K562 (cell line): ENCODE measurements around the gene TTLL10. TPM values are rescaled to one million over a fixed set of nuclear protein-coding genes. Genes with fewer than 3 reads are reported as not detected.

Experiments used
- ATAC-seq: fragments of 200-7000 bp; cut with Tn5 transposase; 3 replicates; pipeline ENCODE4 v1.9.1; 2020; ENCODE audit warnings: moderate library complexity
- BruUV-seq: library from RNA; stranded (reverse); fragments of 400-500 nt; replicated peaks from 2 replicates; lab custom pipeline; 2021; lab: Mats Ljungman, UMichigan
- CTCF ChIA-PET: fragments of 300-600 bp; formaldehyde crosslinking; extraction: SDS; loops from one replicate; lab custom pipeline; 2021; ENCODE audit warnings: low intra/inter-chr PET ratio; lab: Yijun Ruan, JAX
- POLR2A ChIA-PET: fragments of 300-600, 350-650 bp; sonication (Branson Sonifier 250); formaldehyde crosslinking; extraction: SDS; loops from one replicate; lab custom pipeline; 2021; ENCODE audit warnings: antibody characterized with exemption, inconsistent platforms; lab: Yijun Ruan, JAX
- DNase-seq, 4 experiments: peaks; one replicate each; pipeline versions ENCODE4 v3.0.0 to v3.0.0-alpha.2; 2011 to 2018; ENCODE audit warnings: low spot score in 3 of 4, mixed read lengths in 3 of 4; ENCODE audit errors: extremely low read depth in 1 of 4
- FAIRE-seq: peaks from 2 replicates; lab custom pipeline; 2011; peaks lifted over from hg19 to GRCh38; lab: Jason Lieb, UNC
- H2AFZ ChIP-seq: 2 replicates; pipeline ENCODE4 v1.6.0; 2011; ENCODE audit warnings: low read depth, low read length, control low read depth, inconsistent platforms
- H3K27ac ChIP-seq: fragments of 200-600 bp; 3 replicates; pipeline ENCODE4 v1.8.0; 2011; ENCODE audit warnings: low read depth, mild to moderate bottlenecking, control low read depth, inconsistent platforms, low read length, moderate library complexity, mixed read lengths; ENCODE audit errors: extremely low read depth
- H3K27me3 ChIP-seq, 2 experiments: fragments of 300-600 bp in 1 of 2; 2 replicates in 1 of 2; 3 replicates in 1 of 2; pipeline versions ENCODE4 v1.6.0 to v1.8.0; 2011; ENCODE audit warnings: inconsistent platforms in 2 of 2, low read length in 2 of 2, mild to moderate bottlenecking in 1 of 2, mixed read lengths in 1 of 2, moderate library complexity in 1 of 2; ENCODE audit not compliant: control insufficient read depth in 2 of 2, insufficient read depth in 2 of 2
- H3K36me3 ChIP-seq: fragments of 300-600 bp; 3 replicates; pipeline ENCODE4 v1.8.0; 2011; ENCODE audit warnings: mild to moderate bottlenecking, low read length, inconsistent platforms; ENCODE audit not compliant: control insufficient read depth, insufficient read depth
- H3K4me1 ChIP-seq, 2 experiments: fragments of 200-600 bp in 1 of 2; replicated peaks in 1 of 2; 2 replicates in 1 of 2; 3 replicates in 1 of 2; pipeline versions ENCODE4 v1.5.1 to v1.8.0; 2011; ENCODE audit warnings: inconsistent platforms in 2 of 2, low read length in 2 of 2, mild to moderate bottlenecking in 1 of 2, mixed read lengths in 1 of 2, moderate library complexity in 1 of 2; ENCODE audit not compliant: control insufficient read depth in 2 of 2, insufficient read depth in 2 of 2
- H3K4me2 ChIP-seq: 2 replicates; pipeline ENCODE4 v1.6.1; 2011; ENCODE audit warnings: low read length, control low read depth, inconsistent platforms, mixed read lengths; ENCODE audit not compliant: insufficient read depth
- H3K4me3 ChIP-seq: fragments of 200-600 bp; sonication (generic), shearing (Covaris generic); 2 replicates; pipeline ENCODE4 v1.5.1; 2016; ENCODE audit warnings: control low read depth, inconsistent platforms
- H3K79me2 ChIP-seq: fragments of 200-600 bp; 3 replicates; pipeline ENCODE4 v1.8.0; 2011; ENCODE audit warnings: low read length, inconsistent platforms; ENCODE audit not compliant: control insufficient read depth, insufficient read depth
- H3K9ac ChIP-seq, 2 experiments: 2 replicates each; pipeline versions ENCODE4 v1.6.0 to v1.6.1; 2011; ENCODE audit warnings: low read depth in 2 of 2, low read length in 2 of 2, control low read depth in 1 of 2, inconsistent platforms in 1 of 2, mild to moderate bottlenecking in 1 of 2, mixed read lengths in 1 of 2; ENCODE audit not compliant: insufficient read depth in 1 of 2
- H3K9me1 ChIP-seq: one replicate; pipeline ENCODE4 v1.6.0; 2011; ENCODE audit warnings: inconsistent platforms, mild to moderate bottlenecking, low read length, moderate library complexity; ENCODE audit not compliant: control insufficient read depth, insufficient read depth
- H3K9me3 ChIP-seq: replicated peaks from 2 replicates; pipeline ENCODE4 v1.5.1; 2011; ENCODE audit warnings: low read depth, low read length, inconsistent platforms; ENCODE audit not compliant: control insufficient read depth, insufficient read depth
- H4K20me1 ChIP-seq: replicated peaks from 2 replicates; pipeline ENCODE4 v1.6.1; 2011; ENCODE audit warnings: low read length, inconsistent platforms, mixed read lengths; ENCODE audit not compliant: control insufficient read depth, insufficient read depth
- BRCA1 ChIP-seq, 2 experiments: fragments of 450-650 bp in 1 of 2; sonication (generic) in 1 of 2; formaldehyde crosslinking in 1 of 2; IDR thresholded peaks; 2 replicates each; pipeline versions ENCODE4 v1.5.0 to v1.6.1; 2017 to 2020; ENCODE audit warnings: mild to moderate bottlenecking in 1 of 2, missing genetic modification reagents in 1 of 2
- POLR2G ChIP-seq: fragments of 200-400 bp; formaldehyde crosslinking; IDR thresholded peaks from 2 replicates; pipeline ENCODE4 v1.6.1; 2017; ENCODE audit warnings: low read depth, mild to moderate bottlenecking, antibody characterized with exemption, low read length, moderate library complexity
- RBFOX2 ChIP-seq: fragments of 200-400 bp; formaldehyde crosslinking; IDR thresholded peaks from 2 replicates; pipeline ENCODE4 v1.6.1; 2017; ENCODE audit warnings: low read depth, mild to moderate bottlenecking, low read length, moderate library complexity
- ZBTB1 ChIP-seq: sonication (generic); formaldehyde crosslinking; IDR thresholded peaks from 2 replicates; pipeline ENCODE4 v1.8.1; 2023; ENCODE audit warnings: missing genetic modification reagents, low read depth, mild to moderate bottlenecking, borderline replicate concordance
- ZNF121 ChIP-seq: sonication (generic); formaldehyde crosslinking; conservative IDR thresholded peaks from 2 replicates; pipeline ENCODE4 v1.8.0; 2022; ENCODE audit warnings: missing genetic modification reagents
- WGBS: fragments of 100-300 bp; shearing (Covaris generic); methylation state at CpG from one replicate; pipeline ENCODE4 v1.1.6; 2016; ENCODE audit warnings: low coverage, mixed read lengths; ENCODE audit not compliant: insufficient coverage; ENCODE audit errors: missing lambda C conversion rate; 5-methylcytosine and 5-hydroxymethylcytosine counted together
- in situ Hi-C: fragments of 300-500 bp; cut with MboI; formaldehyde crosslinking; loops from 4 replicates; pipeline ENCODE4 v1.15.0; 2018; ENCODE audit warnings: inconsistent platforms, mixed read lengths
- intact Hi-C: fragments of 100-400 bp; cut with micrococcal nuclease; formaldehyde crosslinking; loops from 2 replicates; pipeline ENCODE4 v1.14.2; 2022
- polyA plus RNA-seq, 8 experiments: library from polyadenylated mRNA; depleted of rRNA in 4 of 8; stranded (reverse) in 5 of 8; unstranded in 3 of 8; fragments of >200 nt; fragmentation: Nextera tagmentation in 2 of 8; fragmentation: Illumina TruSeq in 1 of 8; extraction: Ambion mirVana in 2 of 8; extraction: Trizol in 1 of 8; gene quantifications; 2 replicates each; pipeline versions ENCODE4 v1.2.1 to v1.2.3, GENCODE V29; 2011 to 2014; ENCODE audit warnings: inconsistent platforms in 1 of 8, missing spikeins in 1 of 8
- total RNA-seq, 7 experiments: library from RNA; depleted of rRNA in 6 of 7; stranded (reverse); fragments of >200 nt in 6 of 7; fragmentation: Illumina TruSeq in 2 of 7; extraction: Trizol in 2 of 7; gene quantifications; 2 replicates each; pipeline versions ENCODE4 v1.2.1 to v1.2.3, GENCODE V29; 2011 to 2021; ENCODE audit warnings: low replicate concordance in 1 of 7
- TF ChIP-seq, protein P1 (sequence below): IDR thresholded peaks from 2 replicates; pipeline ENCODE4 v1.6.1; 2012; ENCODE audit warnings: low read depth, low read length, improper control_type of control experiment, borderline replicate concordance
- TF ChIP-seq, protein P2 (sequence below): fragments of 200-800 bp; sonication (Bioruptor generic); IDR thresholded peaks from 2 replicates; pipeline ENCODE4 v1.6.1; 2017; ENCODE audit warnings: missing genetic modification characterization, missing compliant biosample characterization

Gene TTLL10
- total and polyA plus RNA-seq, 9 of the 15 experiments (the other 6 are each of a cell fraction or from before 2014, with no cell fraction given) = not detected

DNA sequence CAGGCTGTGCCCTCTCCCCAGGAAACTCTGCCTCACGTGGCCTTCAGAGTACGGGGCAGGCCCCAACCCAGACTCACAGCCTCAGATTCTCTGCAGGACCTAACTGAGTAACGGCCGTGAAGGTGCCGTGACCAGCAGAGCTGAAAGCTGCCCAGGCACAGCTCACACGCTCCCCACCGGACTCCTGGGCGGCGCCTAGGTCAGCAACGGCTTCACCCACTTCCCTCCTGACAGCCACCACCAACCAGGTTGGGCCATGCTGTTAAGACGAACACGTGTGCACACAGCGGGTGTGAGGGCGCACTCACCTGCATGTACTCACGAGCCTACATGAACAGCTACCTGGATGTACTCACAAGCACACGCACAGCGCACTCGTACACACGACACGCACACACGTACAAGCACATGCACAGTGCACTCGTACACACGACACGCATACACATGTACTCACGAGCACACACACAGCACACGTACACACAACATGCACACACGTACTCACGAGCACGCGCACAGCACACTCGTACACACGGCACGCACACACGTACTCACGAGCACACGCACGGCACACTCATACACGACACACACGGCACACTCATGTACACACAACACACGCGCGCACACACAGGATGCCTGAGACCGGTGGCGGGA, 49.0 kb downstream of the TTLL10 start (continued):
- TF ChIP-seq, protein P1, sequence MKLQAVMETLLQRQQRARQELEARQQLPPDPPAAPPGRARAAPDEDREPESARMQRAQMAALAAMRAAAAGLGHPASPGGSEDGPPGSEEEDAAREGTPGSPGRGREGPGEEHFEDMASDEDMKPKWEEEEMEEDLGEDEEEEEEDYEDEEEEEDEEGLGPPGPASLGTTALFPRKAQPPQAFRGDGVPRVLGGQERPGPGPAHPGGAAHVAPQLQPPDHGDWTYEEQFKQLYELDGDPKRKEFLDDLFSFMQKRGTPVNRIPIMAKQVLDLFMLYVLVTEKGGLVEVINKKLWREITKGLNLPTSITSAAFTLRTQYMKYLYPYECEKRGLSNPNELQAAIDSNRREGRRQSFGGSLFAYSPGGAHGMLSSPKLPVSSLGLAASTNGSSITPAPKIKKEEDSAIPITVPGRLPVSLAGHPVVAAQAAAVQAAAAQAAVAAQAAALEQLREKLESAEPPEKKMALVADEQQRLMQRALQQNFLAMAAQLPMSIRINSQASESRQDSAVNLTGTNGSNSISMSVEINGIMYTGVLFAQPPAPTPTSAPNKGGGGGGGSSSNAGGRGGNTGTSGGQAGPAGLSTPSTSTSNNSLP = no peak
- TF ChIP-seq, protein P2, sequence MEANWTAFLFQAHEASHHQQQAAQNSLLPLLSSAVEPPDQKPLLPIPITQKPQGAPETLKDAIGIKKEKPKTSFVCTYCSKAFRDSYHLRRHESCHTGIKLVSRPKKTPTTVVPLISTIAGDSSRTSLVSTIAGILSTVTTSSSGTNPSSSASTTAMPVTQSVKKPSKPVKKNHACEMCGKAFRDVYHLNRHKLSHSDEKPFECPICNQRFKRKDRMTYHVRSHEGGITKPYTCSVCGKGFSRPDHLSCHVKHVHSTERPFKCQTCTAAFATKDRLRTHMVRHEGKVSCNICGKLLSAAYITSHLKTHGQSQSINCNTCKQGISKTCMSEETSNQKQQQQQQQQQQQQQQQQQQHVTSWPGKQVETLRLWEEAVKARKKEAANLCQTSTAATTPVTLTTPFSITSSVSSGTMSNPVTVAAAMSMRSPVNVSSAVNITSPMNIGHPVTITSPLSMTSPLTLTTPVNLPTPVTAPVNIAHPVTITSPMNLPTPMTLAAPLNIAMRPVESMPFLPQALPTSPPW = no peak

DNA sequence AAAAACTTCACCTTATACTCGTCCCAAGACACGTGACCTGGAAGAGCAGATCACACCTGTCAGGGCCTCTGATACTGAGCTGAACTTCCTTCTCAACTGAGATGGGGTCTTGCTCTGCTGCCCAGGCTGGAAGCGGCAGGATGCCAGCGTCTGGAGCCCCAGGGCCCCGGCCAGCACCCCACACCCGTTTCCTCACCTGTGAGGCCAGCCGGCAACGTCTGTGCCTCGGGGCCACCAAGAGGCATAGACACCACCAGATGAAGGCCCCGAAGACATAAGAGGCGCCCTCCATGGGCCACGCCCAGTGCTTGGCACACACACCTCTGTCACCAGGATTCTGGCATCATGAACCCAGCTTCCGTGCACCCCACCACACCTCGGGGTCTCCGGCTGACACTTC, 49.6 kb downstream of the TTLL10 start:
- intact Hi-C loops = no loop called here
- Histone ChIP-seq H3K36me3 (peaks cover 97% of the 10 kb centered on the region; the same call in 2 of the 3 replicates), H3K79me2 (peaks cover 43% of the 10 kb centered on the region), H3K4me1 (peaks cover 0 to 63% of the 10 kb centered on the region in 2 experiments; a peak in 1 of 5 replicates), H3K27ac (no peak overlapping the region), H4K20me1 (peaks cover 9% of the 10 kb centered on the region; the same call in 1 of the 2 replicates), H3K9ac (no peak overlapping the region), H3K9me3 (no peaks in the 10 kb centered on the region), H3K4me3 (no peak overlapping the region), H2AFZ (no peak overlapping the region), H3K27me3 (no peaks in the 10 kb centered on the region), H3K9me1 (no peaks in the 10 kb centered on the region), H3K4me2 (no peak overlapping the region)
- no TSS peak for BruUV-seq
- in situ Hi-C loops = no loop called here
- FAIRE-seq (no peak), DNase-seq (no peak), ATAC-seq (no peak)
- peak; percentile 34; the same call in 1 of the 2 replicates for TF ChIP-seq RBFOX2
- peak; percentile 73 for TF ChIP-seq ZNF121 (CRISPR knock-in tag)
- TF ChIP-seq ZBTB1 (CRISPR knock-in tag) = no peak
- TF ChIP-seq BRCA1 (IDR thresholded peaks at IDR 0.05) = no peak
- 0 out of 2 replicates have a peak, but pooled peaks have one; percentile 24 for TF ChIP-seq BRCA1 (CRISPR knock-in tag; IDR thresholded peaks at IDR 0.05)
- peak; percentile 51; the same call in 1 of the 2 replicates for TF ChIP-seq POLR2G
- CTCF ChIA-PET = no interaction called here
- POLR2A ChIA-PET = interaction anchor here (1.2 kb wide), 1 partner anchor 10 kb away, joined by 3 read pairs; no protein-coding TSS in a partner anchor
- WGBS = 100% methylated on average over 13 of the region's 15 CpGs
